Spleen (tissue), 7 donors: ENCODE measurements around the gene BEND4.

ENCODE experiments used
- CTCF ChIP-seq, 11 experiments: fragments of 200-600 bp in 7 of 11; fragments of 450-650 bp in 4 of 11; sonication (generic) in 4 of 11; IDR thresholded peaks in 8 of 11; conservative IDR thresholded peaks in 3 of 11; 1 replicate in 7 of 11; 2 replicates in 4 of 11; pipeline versions ENCODE4 v1.4.0 to v1.8.0; 2016 to 2021; ENCODE audit warnings: antibody characterized with exemption in 11 of 11, inconsistent platforms in 4 of 11, mild to moderate bottlenecking in 1 of 11
- POLR2A ChIP-seq, 3 donors: fragments of 450-650 bp; IDR thresholded peaks; one replicate each; pipeline ENCODE4 v1.5.1; 2017; ENCODE audit warnings: antibody characterized with exemption in 3 of 3, mild to moderate bottlenecking in 1 of 3
- POLR2AphosphoS5 ChIP-seq, 3 donors: sonication (generic); formaldehyde crosslinking; IDR thresholded peaks; one replicate each; pipeline ENCODE4 v1.5.1; 2017; ENCODE audit warnings: antibody characterized with exemption in 3 of 3
- donor health status: DM: no; HTN: no; CAD: no; lungs with moderate emphysema.
- donor health status: DM: no; HTN: no; CAD: no.
- donor health status: DM: no; HTN: no; CAD: no.

DNA sequence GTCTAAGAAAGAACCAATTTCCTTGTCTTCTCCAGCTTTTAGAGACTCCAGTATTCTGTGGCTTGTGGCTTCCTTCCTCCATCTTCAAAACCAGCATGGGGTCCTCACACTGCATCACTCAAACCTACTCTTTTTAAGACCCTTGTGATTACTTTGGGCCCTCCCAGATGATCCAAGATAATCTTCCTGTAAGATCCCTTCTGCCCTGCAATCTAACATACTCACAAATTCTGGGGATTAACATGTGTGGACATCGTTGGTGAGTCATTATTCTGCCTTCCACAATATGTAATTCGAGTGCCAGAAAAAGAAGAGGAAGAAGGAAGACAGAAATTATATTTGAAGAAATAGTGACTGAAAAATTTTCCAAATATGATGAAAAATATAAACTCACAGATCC, 47.9 kb downstream of the BEND4 start:
- TF ChIP-seq CTCF (IDR thresholded peaks at IDR 0.05 in 8 of 11, conservative IDR thresholded peaks at IDR 0.05 in 3 of 11) (no peak), POLR2A (IDR thresholded peaks at IDR 0.05) (no peak), POLR2AphosphoS5 (IDR thresholded peaks at IDR 0.05) (no peak)
